GM21619 (cell line): ENCODE results near the gene ZNF26.
"Not testable (repeated sequence)": the region's sequence is repeated elsewhere in the genome, so short reads cannot be mapped to it uniquely, and the experiment has no call there.

Experiments used
- ATAC-seq: cut with Tn5 transposase; IDR thresholded peaks from one replicate; pipeline ENCODE4 v1.9.1; 2021; ENCODE audit not compliant: unreplicated experiment

ZNF26 gene

DNA sequence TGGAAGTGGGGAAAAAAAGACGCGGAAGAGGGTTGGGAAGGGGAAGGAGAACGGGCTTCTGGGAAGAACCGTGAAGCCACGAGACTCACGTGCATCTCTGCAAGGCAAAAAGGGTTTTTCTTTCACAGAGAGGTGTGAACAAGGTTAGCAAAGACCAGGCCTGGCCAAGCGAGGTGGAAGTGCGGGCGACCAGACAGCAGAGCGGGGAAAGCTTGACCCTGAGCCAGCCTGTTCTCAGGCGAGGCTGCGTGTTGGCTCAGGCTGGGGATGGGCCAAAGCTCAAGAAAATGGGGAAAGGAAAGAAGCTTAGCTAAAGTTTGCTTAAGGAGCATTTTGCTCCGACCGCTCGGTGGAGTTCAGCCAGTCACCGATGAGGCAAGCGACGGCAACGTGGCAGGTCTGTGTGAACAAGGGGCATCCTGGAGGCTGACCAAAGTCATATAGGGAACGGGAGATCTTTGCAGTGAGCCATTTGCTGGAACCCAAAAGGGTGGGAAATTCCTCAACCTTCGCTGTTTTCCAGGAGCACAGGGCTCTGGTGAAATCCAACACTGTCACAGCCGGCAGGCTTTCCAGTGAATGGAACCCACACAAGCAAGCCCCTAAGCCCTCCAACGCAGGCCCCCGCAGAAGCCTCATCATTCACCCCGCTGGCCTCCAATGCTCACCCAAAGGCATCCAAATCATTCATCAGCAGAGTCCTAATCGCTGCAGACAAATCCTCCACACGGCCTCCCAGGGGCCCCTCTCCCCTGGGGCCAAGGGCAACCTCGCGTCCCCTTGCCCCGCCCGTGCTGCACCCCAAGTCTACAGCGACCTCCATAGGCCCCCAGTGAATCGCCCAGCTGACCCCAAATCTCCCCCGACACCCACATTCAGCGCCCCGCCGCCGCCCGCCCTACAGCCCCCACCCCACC lies 30.8 kb upstream of the ZNF26 start:
- peak; percentile 27 for ATAC-seq

DNA sequence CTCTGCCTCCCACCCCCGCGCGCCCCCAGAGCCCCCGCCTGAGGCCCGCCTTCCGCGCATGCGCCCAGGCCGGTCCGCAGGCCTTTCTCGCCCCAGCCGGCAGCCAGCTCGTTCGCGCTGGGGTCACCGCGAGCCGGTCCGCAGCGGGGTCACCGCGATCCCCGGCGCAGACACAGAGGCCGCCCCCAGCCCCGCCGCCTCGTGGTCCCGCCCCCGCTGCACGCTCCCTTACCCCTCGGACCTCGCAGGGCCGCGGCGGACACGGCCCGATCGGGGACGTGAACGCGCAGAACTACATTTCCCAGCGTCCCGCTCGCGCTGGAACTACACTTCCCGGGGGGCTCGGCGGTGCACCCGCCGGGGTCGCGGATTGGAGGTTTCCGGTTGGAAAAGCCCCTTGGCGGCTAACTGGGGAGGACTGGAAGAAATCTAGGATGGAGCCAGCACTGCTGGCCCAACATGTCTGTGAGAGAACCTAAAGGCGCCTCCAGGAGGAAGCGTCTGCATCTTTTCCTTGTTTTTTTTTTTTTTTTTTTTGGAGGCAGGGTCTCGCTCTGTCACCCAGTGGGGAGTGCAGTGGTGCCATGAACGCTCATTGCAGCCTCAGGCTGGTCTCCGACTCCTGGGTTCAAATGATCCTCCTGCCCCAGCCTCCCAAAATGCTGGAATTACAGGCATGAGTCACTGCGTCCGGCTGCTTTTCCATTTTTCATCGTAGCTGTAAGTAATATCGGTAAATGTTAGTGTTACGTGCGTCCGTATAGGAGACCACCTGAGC lies 30.0 kb upstream of the ZNF26 start, which contains the start of gene ZNF605:
Gene ZNF605 (minus strand): TSS at position 296 of the 778 bp plus-strand sequence. CDS start 10,671 bp downstream, outside the sequence.
- ATAC-seq = peak; percentile 96

DNA sequence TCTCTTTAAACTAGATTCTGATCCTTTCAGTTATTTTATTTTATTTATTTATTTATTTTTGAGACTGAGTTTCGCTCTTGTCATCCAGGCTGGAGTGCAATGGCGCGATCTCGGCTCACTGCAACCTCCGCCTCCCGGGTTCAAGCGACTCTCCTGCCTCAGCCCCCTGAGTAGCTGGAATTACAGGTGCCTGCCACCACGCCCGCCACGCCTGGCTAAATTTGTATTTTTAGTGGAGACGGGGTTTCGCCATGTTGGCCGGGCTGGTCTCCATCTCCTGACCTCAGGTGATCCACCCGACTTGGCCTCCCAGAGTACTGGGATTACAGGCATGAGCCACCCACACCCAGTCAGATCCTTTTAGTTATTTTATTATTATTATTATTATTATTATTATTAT lies 24.4 kb upstream of the ZNF26 start:
- not testable (repeated sequence) for ATAC-seq

DNA sequence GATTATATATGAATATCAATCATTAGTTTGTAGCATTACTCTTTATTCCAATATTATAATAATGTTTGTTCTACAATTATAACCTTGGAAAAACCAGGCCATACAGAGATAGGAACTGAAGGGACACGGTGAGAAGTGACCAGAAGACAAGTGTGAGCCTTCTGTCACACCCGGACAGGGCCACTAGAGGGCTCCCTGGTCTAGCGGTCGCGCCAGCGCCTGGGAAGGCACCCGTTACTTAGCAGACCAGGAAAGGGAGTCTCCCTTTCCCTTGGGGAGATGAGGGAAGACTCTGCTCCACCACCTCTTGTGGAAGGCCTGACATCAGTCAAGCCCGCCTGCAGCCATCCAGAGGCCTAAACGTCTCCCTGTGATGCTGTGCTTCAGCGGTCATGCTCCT lies 22.2 kb upstream of the ZNF26 start:
- not testable (repeated sequence) for ATAC-seq

DNA sequence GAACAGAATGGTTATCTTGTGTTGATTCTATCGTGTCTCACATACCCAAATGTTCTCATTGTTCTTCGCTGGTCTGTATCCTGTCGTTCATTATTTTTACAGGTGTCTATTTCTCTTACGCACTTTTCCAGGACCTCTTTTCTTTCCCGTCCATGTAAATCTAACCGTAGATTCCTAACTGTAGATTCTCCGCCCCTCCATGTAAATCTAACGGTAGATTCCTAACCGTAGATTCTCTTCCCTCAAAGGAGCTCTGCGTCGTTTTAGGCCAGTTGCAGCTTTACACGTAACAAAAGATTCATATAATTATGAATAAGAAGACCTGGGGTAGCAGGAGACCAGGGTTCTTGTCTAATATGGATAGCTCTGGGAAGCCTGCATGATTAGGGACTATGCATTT lies 20.4 kb upstream of the ZNF26 start:
- no peak for ATAC-seq

- no peak for ATAC-seq
Observed at GRCh38 chr12:132966676-132967415, 19.3 kb upstream of the ZNF26 start.

- ATAC-seq = no peak
Observed at GRCh38 chr12:132967736-132968135, 18.4 kb upstream of the ZNF26 start.

GRCh38 chr12:132972374-132972773 lies 13.8 kb upstream of the ZNF26 start:
- no peak for ATAC-seq

DNA sequence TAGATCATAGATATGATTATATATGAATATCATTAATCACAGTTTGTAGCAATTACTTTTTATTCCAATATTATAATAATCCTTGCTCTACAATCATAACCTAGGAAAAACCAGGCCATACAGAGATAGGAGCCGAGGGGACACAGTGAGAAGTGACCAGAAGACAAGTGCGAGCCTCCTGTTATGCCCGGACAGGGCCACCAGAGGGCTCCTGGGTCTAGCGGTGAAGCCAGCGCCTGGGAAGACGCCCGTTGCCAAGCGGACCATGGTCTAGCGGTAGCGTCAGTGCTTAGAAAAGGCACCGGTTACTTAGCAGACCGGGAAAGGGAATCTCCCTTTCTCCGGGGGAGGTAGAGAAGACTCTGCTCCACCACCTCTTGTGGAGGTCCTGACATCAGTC lies 9.3 kb upstream of the ZNF26 start:
- not testable (repeated sequence) for ATAC-seq

- no peak for ATAC-seq
Observed at GRCh38 chr12:132986885-132987225, 688 bp downstream of the ZNF26 start.

DNA sequence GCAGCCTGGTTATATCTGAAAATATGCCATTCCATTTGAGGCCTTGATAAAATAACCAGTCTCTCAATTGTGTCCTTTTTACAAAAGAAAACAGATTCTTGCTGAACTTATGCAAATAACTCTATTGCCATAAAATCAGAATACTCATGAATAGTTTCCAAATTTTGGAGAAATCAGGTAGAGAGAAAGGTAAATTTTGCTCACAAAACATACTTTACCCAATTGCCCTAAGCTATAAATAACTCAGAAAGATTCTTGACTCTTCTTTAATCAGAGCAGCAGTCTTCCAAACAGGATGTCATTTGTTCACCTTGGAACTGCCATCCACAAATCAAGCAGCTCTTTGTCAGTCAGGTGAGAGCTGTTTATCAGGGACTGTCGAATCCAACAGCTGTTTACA lies 12.6 kb downstream of the ZNF26 start:
- ATAC-seq = no peak

DNA sequence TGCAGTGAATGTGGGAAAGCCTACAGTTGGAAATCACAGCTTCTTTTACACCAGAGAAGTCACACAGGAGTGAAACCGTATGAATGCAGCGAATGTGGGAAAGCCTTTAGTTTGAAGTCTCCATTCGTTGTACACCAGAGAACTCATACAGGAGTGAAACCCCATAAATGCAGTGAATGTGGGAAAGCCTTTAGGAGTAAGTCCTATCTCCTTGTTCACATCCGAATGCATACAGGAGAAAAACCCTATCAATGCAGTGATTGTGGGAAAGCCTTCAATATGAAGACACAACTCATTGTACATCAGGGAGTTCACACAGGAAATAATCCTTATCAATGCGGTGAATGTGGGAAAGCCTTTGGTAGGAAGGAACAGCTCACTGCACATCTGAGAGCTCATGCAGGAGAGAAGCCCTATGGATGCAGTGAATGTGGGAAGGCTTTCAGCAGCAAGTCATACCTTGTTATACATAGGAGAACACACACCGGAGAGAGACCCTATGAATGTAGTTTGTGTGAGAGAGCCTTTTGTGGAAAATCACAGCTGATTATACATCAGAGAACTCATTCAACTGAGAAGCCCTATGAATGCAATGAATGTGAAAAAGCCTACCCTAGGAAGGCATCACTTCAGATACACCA lies 24.6 kb downstream of the ZNF26 start:
- no peak for ATAC-seq

DNA sequence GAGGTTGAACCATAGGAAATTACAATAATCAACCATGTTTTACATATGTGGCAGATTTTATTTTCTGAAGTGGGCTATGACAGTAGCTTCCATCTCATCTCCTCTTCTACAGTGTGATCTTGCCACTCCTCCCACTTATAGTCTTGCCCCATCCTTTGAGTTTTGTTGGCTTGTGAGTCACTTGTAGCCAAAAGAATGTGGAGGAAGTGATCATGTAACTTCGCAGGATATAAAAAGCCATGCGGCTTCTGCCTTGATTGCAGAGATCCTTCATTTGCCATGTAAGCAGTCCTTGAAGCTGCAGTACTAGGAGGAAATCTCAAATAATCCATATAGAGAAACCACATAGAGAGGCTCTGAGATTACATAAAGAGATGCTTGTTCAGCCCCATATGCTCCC lies 37.4 kb downstream of the ZNF26 start:
- ATAC-seq = no peak

- no peak for ATAC-seq
Observed at GRCh38 chr12:133026996-133027395, 40.8 kb downstream of the ZNF26 start.

DNA sequence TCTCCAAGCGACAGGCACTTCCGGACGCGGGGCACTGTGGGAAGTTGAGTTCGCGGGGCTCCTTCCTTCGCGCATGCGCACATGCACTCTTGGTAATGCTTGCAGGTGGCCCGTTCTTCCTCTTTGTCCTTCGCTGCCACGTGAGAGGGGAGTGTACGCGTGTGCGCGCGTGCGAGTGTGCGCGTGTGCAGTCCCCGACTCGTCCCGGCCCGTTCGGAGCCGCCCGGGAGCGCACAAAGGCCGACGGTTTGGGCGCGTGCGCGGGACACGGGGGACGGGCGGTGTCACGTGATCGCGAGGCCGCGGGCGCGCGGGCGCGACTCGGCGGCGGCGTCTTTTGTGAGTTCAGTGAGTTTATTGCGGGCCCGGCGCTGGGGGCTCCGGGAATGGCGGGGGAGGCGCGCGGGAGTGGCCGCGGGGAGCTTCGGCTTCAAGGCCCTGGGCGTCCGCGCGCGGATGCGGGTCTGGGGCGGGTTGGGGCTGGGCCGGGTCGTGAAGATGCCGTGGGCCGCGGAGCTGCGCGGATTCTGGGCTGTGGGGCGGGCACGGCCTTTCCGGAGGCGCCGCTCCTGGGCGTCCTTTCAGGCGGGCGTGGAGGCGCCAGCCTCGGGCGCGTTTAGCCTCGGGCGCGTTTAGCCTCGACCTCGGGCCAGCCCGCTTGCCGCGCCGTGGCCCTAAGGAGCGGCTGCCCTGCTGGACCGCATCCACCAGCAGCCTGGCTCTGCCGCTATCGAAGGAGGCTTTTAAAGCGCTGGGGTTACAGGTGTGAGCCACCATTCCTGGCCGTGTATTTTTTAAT lies 51.2 kb downstream of the ZNF26 start, which contains the start of gene ZNF84:
Gene ZNF84 (plus strand): TSS at position 303 of the 799 bp plus-strand sequence. CDS start 3,959 bp downstream, outside the sequence.
- peak; percentile 89 for ATAC-seq

GRCh38 chr12:133038118-133038709 lies 52.0 kb downstream of the ZNF26 start:
- ATAC-seq = no peak

GRCh38 chr12:133046698-133047097 lies 60.5 kb downstream of the ZNF26 start:
- ATAC-seq = no peak

DNA sequence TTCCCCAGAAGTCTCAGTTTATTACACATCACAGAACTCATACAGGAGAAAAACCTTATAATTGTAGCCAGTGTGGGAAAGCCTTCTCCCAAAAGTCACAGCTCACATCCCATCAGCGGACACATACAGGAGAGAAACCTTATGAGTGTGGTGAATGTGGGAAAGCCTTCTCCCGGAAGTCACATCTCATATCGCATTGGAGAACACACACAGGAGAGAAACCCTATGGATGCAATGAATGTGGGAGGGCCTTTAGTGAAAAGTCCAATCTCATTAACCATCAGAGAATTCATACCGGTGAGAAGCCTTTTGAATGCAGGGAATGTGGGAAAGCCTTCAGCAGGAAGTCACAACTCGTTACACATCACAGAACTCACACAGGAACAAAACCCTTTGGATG lies 71.3 kb downstream of the ZNF26 start:
- no peak for ATAC-seq
